H54 (cell line): ENCODE measurements around the gene RASSF5.

Experiments
- DNase-seq: peaks from one replicate; pipeline ENCODE4 v3.0.0; 2011; ENCODE audit warnings: low spot score, mixed read lengths; ENCODE audit not compliant: insufficient read length
- FAIRE-seq: peaks from 3 replicates; lab custom pipeline; 2011; peaks lifted over from hg19 to GRCh38; lab: Jason Lieb, UNC
- POLR2A ChIP-seq: IDR thresholded peaks from 2 replicates; pipeline ENCODE4 v1.6.1; 2011; ENCODE audit warnings: low read depth, mild to moderate bottlenecking, low read length

The RASSF5 gene

GRCh38 chr1:206583707-206584648, 76.6 kb downstream of the RASSF5 start:
- peak; percentile 57 for DNase-seq
- FAIRE-seq = no peak

GRCh38 chr1:206584683-206585082, 77.4 kb downstream of the RASSF5 start:
- FAIRE-seq = no peak
- TF ChIP-seq POLR2A = no peak

More at GRCh38 chr1:206583707-206584648, 76.6 kb downstream of the RASSF5 start:
- no peak for TF ChIP-seq POLR2A

GRCh38 chr1:206586501-206587445, 79.4 kb downstream of the RASSF5 start:
- no peak for TF ChIP-seq POLR2A
- no peak for FAIRE-seq
- DNase-seq = no peak

More at GRCh38 chr1:206584683-206585082, 77.4 kb downstream of the RASSF5 start:
- no peak for DNase-seq

GRCh38 chr1:206587904-206588303, 80.6 kb downstream of the RASSF5 start:
- FAIRE-seq (no peak), DNase-seq (no peak)
- no peak for TF ChIP-seq POLR2A

GRCh38 chr1:206588492-206588891, 81.2 kb downstream of the RASSF5 start:
- no peak for TF ChIP-seq POLR2A
- DNase-seq (no peak), FAIRE-seq (no peak)

- no peak for TF ChIP-seq POLR2A
- no peak for FAIRE-seq
- peak; percentile 71 for DNase-seq
Observed at GRCh38 chr1:206589206-206589605, 81.9 kb downstream of the RASSF5 start.

- DNase-seq = peak; percentile 76
- no peak for TF ChIP-seq POLR2A
- peak; percentile 74 for FAIRE-seq
Observed at GRCh38 chr1:206590025-206590758, 82.9 kb downstream of the RASSF5 start.

GRCh38 chr1:206591226-206591625, 83.9 kb downstream of the RASSF5 start:
- no peak for TF ChIP-seq POLR2A
- FAIRE-seq (no peak), DNase-seq (no peak)

GRCh38 chr1:206591696-206592095, 84.4 kb downstream of the RASSF5 start:
- DNase-seq (no peak), FAIRE-seq (no peak)
- TF ChIP-seq POLR2A = no peak

- no peak for TF ChIP-seq POLR2A
- FAIRE-seq (no peak), DNase-seq (no peak)
Observed at GRCh38 chr1:206593351-206593925, 86.1 kb downstream of the RASSF5 start.

GRCh38 chr1:206595581-206596318, 88.4 kb downstream of the RASSF5 start:
- no peak for TF ChIP-seq POLR2A
- FAIRE-seq = no peak

GRCh38 chr1:206596319-206596666, 89.0 kb downstream of the RASSF5 start:
- FAIRE-seq = no peak
- no peak for DNase-seq

More at GRCh38 chr1:206595581-206596318, 88.4 kb downstream of the RASSF5 start:
- DNase-seq = no peak

GRCh38 chr1:206600527-206600926, 93.2 kb downstream of the RASSF5 start:
- DNase-seq (no peak), FAIRE-seq (no peak)
- TF ChIP-seq POLR2A = no peak

More at GRCh38 chr1:206596319-206596666, 89.0 kb downstream of the RASSF5 start:
- no peak for TF ChIP-seq POLR2A
